Astrocyte (in vitro differentiated cells and primary cell): ENCODE measurements around the gene SLC38A8.

Source experiments
- CTCF ChIP-seq: IDR thresholded peaks from 2 replicates; pipeline ENCODE4 v1.5.1; 2011; ENCODE audit warnings: low read depth, mild to moderate bottlenecking, inconsistent platforms, low read length, moderate library complexity; ENCODE audit not compliant: insufficient read depth
- EZH2 ChIP-seq: IDR thresholded peaks from 2 replicates; pipeline ENCODE4 v1.6.1; 2012; ENCODE audit warnings: mild to moderate bottlenecking, low read length, inconsistent platforms; ENCODE audit not compliant: insufficient read depth

GRCh38 chr16:84074721-84075120 is 32.1 kb upstream of the SLC38A8 start:
- TF ChIP-seq CTCF: no peak
- no peak for TF ChIP-seq EZH2
